Measurements from ENCODE around the gene THRB.

The THRB gene

DNA sequence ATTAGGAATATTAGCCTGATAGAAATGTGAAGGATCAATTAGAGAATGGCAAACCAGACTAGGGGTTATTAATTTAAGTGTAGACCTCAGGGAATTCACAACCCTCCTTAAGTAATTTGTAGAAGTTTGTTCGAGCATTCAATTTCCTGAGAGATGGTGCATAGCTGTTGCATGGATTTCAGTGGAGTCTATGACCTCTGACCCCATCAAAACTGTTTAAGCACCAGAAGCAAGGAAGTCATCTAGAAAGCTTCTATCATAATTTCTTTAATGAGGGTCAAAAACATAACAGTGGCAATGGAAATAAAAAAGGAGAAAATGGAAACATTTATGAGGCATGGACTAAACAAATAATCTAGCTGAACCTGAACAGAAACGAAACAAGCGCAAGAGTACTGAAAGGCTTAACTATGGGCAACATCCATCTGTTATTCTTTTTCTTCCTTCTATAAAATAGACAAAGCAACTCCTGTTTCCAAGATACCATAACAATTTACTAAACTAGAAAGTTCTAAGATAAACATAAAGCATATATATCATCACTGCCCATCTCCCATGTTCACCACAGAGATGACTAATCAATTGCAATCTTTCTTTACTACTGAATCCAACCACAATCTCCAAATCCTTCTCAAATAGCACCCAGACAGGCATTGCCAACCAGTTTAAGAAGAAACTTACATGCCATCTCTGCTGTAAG lies 151.4 kb downstream of the THRB start:
- 8% methylated on average over 3 of the region's 3 CpGs for WGBS
- H2AFZ ChIP-seq (ENCODE audit: low read depth, low read length): no peak overlapping the region
- no peak overlapping the region for H4K8ac ChIP-seq (ENCODE audit: low read length)
- H3K4ac ChIP-seq (ENCODE audit: low read depth in 1 of 2, low read length in 2 of 2): no peak overlapping the region
- no peaks in the 10 kb centered on the region for H3K9me3 ChIP-seq (ENCODE audit: control insufficient read depth, low read length)
- peak; percentile 90 for DNase-seq
- H3K4me2 ChIP-seq (ENCODE audit: low read length, poor library complexity, severe bottlenecking): no peak overlapping the region
- no peak overlapping the region for H4K91ac ChIP-seq (ENCODE audit: low read length)
- no peak overlapping the region for H2BK12ac ChIP-seq (ENCODE audit: low read length in 2 of 2)
- H3K9ac ChIP-seq (ENCODE audit: low read length): no peak overlapping the region
- H3K27me3 ChIP-seq (ENCODE audit: control insufficient read depth in 1 of 2, insufficient read depth in 1 of 2, low read length in 2 of 2): no peaks in the 10 kb centered on the region
- H2AK5ac ChIP-seq (ENCODE audit: low read length, severe bottlenecking): no peak overlapping the region
- H3K4me3 ChIP-seq (ENCODE audit: insufficient read depth in 1 of 2, low read depth in 1 of 2, low read length in 2 of 2): no peak overlapping the region
- no peak overlapping the region for H3K14ac ChIP-seq (ENCODE audit: low read length in 2 of 2)
- no peak overlapping the region for H3K18ac ChIP-seq (ENCODE audit: low read depth in 1 of 2, low read length in 2 of 2)
- H2BK15ac ChIP-seq (ENCODE audit: low read depth, poor library complexity, severe bottlenecking): no peak overlapping the region
- peaks cover 3% of the 10 kb centered on the region for H3K79me1 ChIP-seq (replicated peaks; ENCODE audit: low read length, poor library complexity, severe bottlenecking)
- no peaks in the 10 kb centered on the region for H3K36me3 ChIP-seq (ENCODE audit: control insufficient read depth in 1 of 2, insufficient read depth in 2 of 2, low read depth in 1 of 2, low read length in 2 of 2)
- no peak overlapping the region for H3K23ac ChIP-seq (ENCODE audit: low read length in 2 of 2)
- H2BK5ac ChIP-seq (ENCODE audit: low read depth, low read length, poor library complexity, severe bottlenecking): no peak overlapping the region
- H2BK120ac ChIP-seq (ENCODE audit: low read depth, low read length): no peak overlapping the region
- H3K4me1 ChIP-seq (ENCODE audit: control insufficient read depth, insufficient read depth, low read depth, low read length): no peaks in the 10 kb centered on the region
- H3K27ac ChIP-seq (ENCODE audit: low read length, poor library complexity, severe bottlenecking): no peak overlapping the region

- peak; percentile 9 for DNase-seq
- no peak overlapping the region for H3K4me3 ChIP-seq (ENCODE audit: insufficient read depth in 1 of 2, low read depth in 1 of 2, low read length in 2 of 2)
- H3K36me3 ChIP-seq (ENCODE audit: control insufficient read depth in 1 of 2, insufficient read depth in 2 of 2, low read depth in 1 of 2, low read length in 2 of 2): no peaks in the 10 kb centered on the region
- peak overlapping the region; percentile 37 to 75 for H3K4ac ChIP-seq (ENCODE audit: low read depth in 1 of 2, low read length in 2 of 2)
- no peak overlapping the region for H3K27ac ChIP-seq (ENCODE audit: low read length, poor library complexity, severe bottlenecking)
- no peak overlapping the region for H2BK5ac ChIP-seq (ENCODE audit: low read depth, low read length, poor library complexity, severe bottlenecking)
- no peaks in the 10 kb centered on the region for H3K9me3 ChIP-seq (ENCODE audit: control insufficient read depth, low read length)
- no peak overlapping the region for H2BK15ac ChIP-seq (ENCODE audit: low read depth, poor library complexity, severe bottlenecking)
- peak overlapping the region; percentile 57 to 88 for H3K18ac ChIP-seq (ENCODE audit: low read depth in 1 of 2, low read length in 2 of 2)
- H2BK120ac ChIP-seq (ENCODE audit: low read depth, low read length): peak overlapping the region; percentile 51
- peak overlapping the region; percentile 60 for H4K8ac ChIP-seq (ENCODE audit: low read length)
- WGBS: 99% methylated on average over 4 of the region's 4 CpGs
- H3K9ac ChIP-seq (ENCODE audit: low read length): no peak overlapping the region
- no peak overlapping the region for H3K14ac ChIP-seq (ENCODE audit: low read length in 2 of 2)
- H4K91ac ChIP-seq (ENCODE audit: low read length): peak overlapping the region; percentile 75
- H3K4me1 ChIP-seq (ENCODE audit: control insufficient read depth, insufficient read depth, low read depth, low read length): no peaks in the 10 kb centered on the region
- no peaks in the 10 kb centered on the region for H3K27me3 ChIP-seq (ENCODE audit: control insufficient read depth in 1 of 2, insufficient read depth in 1 of 2, low read length in 2 of 2)
- no peak overlapping the region for H3K4me2 ChIP-seq (ENCODE audit: low read length, poor library complexity, severe bottlenecking)
- no peak overlapping the region for H3K23ac ChIP-seq (ENCODE audit: low read length in 2 of 2)
- no peak overlapping the region for H2AFZ ChIP-seq (ENCODE audit: low read depth, low read length)
- peaks cover 3% of the 10 kb centered on the region for H3K79me1 ChIP-seq (replicated peaks; ENCODE audit: low read length, poor library complexity, severe bottlenecking)
- peak overlapping the region; percentile 30 for H2AK5ac ChIP-seq (ENCODE audit: low read length, severe bottlenecking)
- H2BK12ac ChIP-seq (ENCODE audit: low read length in 2 of 2): peak overlapping the region; percentile 82 to 99
Measured at GRCh38 chr3:24342275-24342674, 152.4 kb downstream of the THRB start.

GRCh38 chr3:24341668-24342067 lies 153.0 kb downstream of the THRB start:
- no peak overlapping the region for H2BK120ac ChIP-seq (ENCODE audit: low read depth, low read length)
- H4K91ac ChIP-seq (ENCODE audit: low read length): no peak overlapping the region
- peak overlapping the region; percentile 8 to 28 for H2BK12ac ChIP-seq (ENCODE audit: low read length in 2 of 2)
- no peak overlapping the region for H3K4me2 ChIP-seq (ENCODE audit: low read length, poor library complexity, severe bottlenecking)
- H3K79me1 ChIP-seq (replicated peaks; ENCODE audit: low read length, poor library complexity, severe bottlenecking): peaks cover 3% of the 10 kb centered on the region
- peak overlapping the region in 1 of 2 experiments; percentile 97 for H3K14ac ChIP-seq (ENCODE audit: low read length in 2 of 2)
- H2BK5ac ChIP-seq (ENCODE audit: low read depth, low read length, poor library complexity, severe bottlenecking): no peak overlapping the region
- peak; percentile 45 for DNase-seq
- peak overlapping the region; percentile 73 for H4K8ac ChIP-seq (ENCODE audit: low read length)
- no peak overlapping the region for H3K4ac ChIP-seq (ENCODE audit: low read depth in 1 of 2, low read length in 2 of 2)
- H3K4me1 ChIP-seq (ENCODE audit: control insufficient read depth, insufficient read depth, low read depth, low read length): no peaks in the 10 kb centered on the region
- no peak overlapping the region for H2BK15ac ChIP-seq (ENCODE audit: low read depth, poor library complexity, severe bottlenecking)
- H3K27ac ChIP-seq (ENCODE audit: low read length, poor library complexity, severe bottlenecking): no peak overlapping the region
- H3K36me3 ChIP-seq (ENCODE audit: control insufficient read depth in 1 of 2, insufficient read depth in 2 of 2, low read depth in 1 of 2, low read length in 2 of 2): no peaks in the 10 kb centered on the region
- H2AK5ac ChIP-seq (ENCODE audit: low read length, severe bottlenecking): no peak overlapping the region
- H3K27me3 ChIP-seq (ENCODE audit: control insufficient read depth in 1 of 2, insufficient read depth in 1 of 2, low read length in 2 of 2): no peaks in the 10 kb centered on the region
- no peaks in the 10 kb centered on the region for H3K9me3 ChIP-seq (ENCODE audit: control insufficient read depth, low read length)
- H3K18ac ChIP-seq (ENCODE audit: low read depth in 1 of 2, low read length in 2 of 2): peak overlapping the region in 1 of 2 experiments; percentile 57
- no peak overlapping the region for H3K4me3 ChIP-seq (ENCODE audit: insufficient read depth in 1 of 2, low read depth in 1 of 2, low read length in 2 of 2)
- no peak overlapping the region for H3K9ac ChIP-seq (ENCODE audit: low read length)
- H2AFZ ChIP-seq (ENCODE audit: low read depth, low read length): no peak overlapping the region
- H3K23ac ChIP-seq (ENCODE audit: low read length in 2 of 2): no peak overlapping the region

GRCh38 chr3:24340966-24341365 lies 153.7 kb downstream of the THRB start:
- H2BK5ac ChIP-seq (ENCODE audit: low read depth, low read length, poor library complexity, severe bottlenecking): no peak overlapping the region
- WGBS: 84% methylated on average over 2 of the region's 4 CpGs

More at GRCh38 chr3:24340966-24341365, 153.7 kb downstream of the THRB start:
- no peak overlapping the region for H4K91ac ChIP-seq (ENCODE audit: low read length)
- no peak overlapping the region for H2AK5ac ChIP-seq (ENCODE audit: low read length, severe bottlenecking)
- H3K27ac ChIP-seq (ENCODE audit: low read length, poor library complexity, severe bottlenecking): no peak overlapping the region
- H3K14ac ChIP-seq (ENCODE audit: low read length in 2 of 2): no peak overlapping the region
- H3K4me1 ChIP-seq (ENCODE audit: control insufficient read depth, insufficient read depth, low read depth, low read length): no peaks in the 10 kb centered on the region
- no peak overlapping the region for H3K4me2 ChIP-seq (ENCODE audit: low read length, poor library complexity, severe bottlenecking)
- no peak overlapping the region for H3K4ac ChIP-seq (ENCODE audit: low read depth in 1 of 2, low read length in 2 of 2)
- H3K9ac ChIP-seq (ENCODE audit: low read length): no peak overlapping the region
- H2AFZ ChIP-seq (ENCODE audit: low read depth, low read length): no peak overlapping the region
- peaks cover 3% of the 10 kb centered on the region for H3K79me1 ChIP-seq (replicated peaks; ENCODE audit: low read length, poor library complexity, severe bottlenecking)
- H3K9me3 ChIP-seq (ENCODE audit: control insufficient read depth, low read length): no peaks in the 10 kb centered on the region
- no peak overlapping the region for H2BK15ac ChIP-seq (ENCODE audit: low read depth, poor library complexity, severe bottlenecking)
- H2BK12ac ChIP-seq (ENCODE audit: low read length in 2 of 2): no peak overlapping the region
- no peak overlapping the region for H2BK120ac ChIP-seq (ENCODE audit: low read depth, low read length)
- DNase-seq: no peak
- H3K4me3 ChIP-seq (ENCODE audit: insufficient read depth in 1 of 2, low read depth in 1 of 2, low read length in 2 of 2): no peak overlapping the region
- no peak overlapping the region for H4K8ac ChIP-seq (ENCODE audit: low read length)
- no peaks in the 10 kb centered on the region for H3K27me3 ChIP-seq (ENCODE audit: control insufficient read depth in 1 of 2, insufficient read depth in 1 of 2, low read length in 2 of 2)
- H3K23ac ChIP-seq (ENCODE audit: low read length in 2 of 2): no peak overlapping the region
- no peaks in the 10 kb centered on the region for H3K36me3 ChIP-seq (ENCODE audit: control insufficient read depth in 1 of 2, insufficient read depth in 2 of 2, low read depth in 1 of 2, low read length in 2 of 2)
- no peak overlapping the region for H3K18ac ChIP-seq (ENCODE audit: low read depth in 1 of 2, low read length in 2 of 2)
